Stimulated activated CD8-positive, alpha-beta memory T cell treated with anti-CD3 and anti-CD28 coated beads, Interleukin-4, amount 100 ng/mL, for 48 hours (primary cell): ENCODE measurements around the gene SDK1.
"Not testable (repeated sequence)": the region's sequence is repeated elsewhere in the genome, so short reads cannot be mapped to it uniquely, and the experiment has no call there.

ENCODE experiments used
- DNase-seq: peaks from one replicate; pipeline ENCODE4 v3.0.0-alpha.2; 2020

SDK1 gene

GRCh38 chr7:3548815-3549214, 247.8 kb downstream of the SDK1 start:
- no peak for DNase-seq

- DNase-seq: no peak
Measured at GRCh38 chr7:3549601-3550000, 248.5 kb downstream of the SDK1 start.

DNA sequence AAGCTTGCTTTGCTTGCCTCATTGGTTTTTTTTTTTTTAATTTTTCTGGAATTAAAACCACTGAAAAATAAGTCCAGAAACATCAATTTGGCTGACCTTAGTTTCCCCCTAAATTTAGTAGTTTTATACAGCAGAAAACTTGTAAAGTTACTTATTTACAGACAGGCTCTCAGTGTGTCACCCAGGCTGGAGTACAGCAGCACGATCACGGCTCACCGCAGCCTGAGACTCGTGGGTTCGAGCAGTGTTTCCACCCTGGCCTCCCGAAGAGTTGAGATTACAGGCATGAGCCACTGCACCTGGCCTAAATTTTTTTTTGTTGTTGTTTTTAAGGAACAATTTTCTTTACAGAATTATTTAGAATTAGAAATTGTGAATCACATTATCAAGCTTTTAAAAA, 250.5 kb downstream of the SDK1 start:
- no peak for DNase-seq

DNA sequence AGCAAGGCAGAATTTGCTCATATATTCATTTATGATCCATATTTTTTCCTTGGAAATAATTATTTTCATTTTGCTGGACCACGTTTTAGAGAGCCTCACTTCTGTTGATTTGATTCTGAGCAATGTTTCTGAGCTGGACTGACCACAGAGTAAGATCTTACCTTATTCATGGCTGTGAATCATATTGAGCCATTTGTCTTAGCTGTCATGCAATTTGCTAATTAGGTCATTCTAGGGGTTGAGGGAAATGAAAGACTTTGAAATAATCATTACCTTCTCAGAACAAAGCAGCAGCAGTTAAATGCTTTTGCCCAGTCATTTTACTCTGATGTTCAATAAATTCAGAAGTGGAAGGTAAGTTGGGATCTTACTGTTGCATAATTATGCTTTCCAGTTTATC, 251.4 kb downstream of the SDK1 start:
- DNase-seq: no peak

- no peak for DNase-seq
Measured at GRCh38 chr7:3558400-3558799, 257.3 kb downstream of the SDK1 start.

DNA sequence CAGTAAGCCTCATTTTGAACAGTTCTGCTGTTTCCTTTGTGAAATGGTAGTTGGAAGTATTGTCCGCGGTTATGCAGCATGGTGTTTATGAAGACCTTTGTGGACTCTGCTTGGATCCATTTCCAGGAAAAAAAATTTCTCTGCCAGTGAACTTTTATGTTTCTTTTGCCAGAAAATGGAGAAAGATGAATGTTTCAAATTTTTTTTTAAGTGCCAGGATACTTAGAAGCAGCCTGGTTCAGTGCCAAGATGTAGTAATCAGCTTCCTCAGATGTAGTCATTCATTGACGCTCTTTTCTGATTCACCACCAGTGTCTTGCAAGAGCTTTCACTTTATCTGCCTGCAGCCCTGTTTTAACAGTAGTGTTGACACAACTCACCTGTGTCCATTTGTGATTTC, 258.2 kb downstream of the SDK1 start:
- DNase-seq: no peak

- no peak for DNase-seq
Measured at GRCh38 chr7:3560495-3560894, 259.4 kb downstream of the SDK1 start.

- DNase-seq: no peak
Measured at GRCh38 chr7:3561932-3562331, 260.9 kb downstream of the SDK1 start.

GRCh38 chr7:3564231-3564630, 263.2 kb downstream of the SDK1 start:
- no peak for DNase-seq

DNA sequence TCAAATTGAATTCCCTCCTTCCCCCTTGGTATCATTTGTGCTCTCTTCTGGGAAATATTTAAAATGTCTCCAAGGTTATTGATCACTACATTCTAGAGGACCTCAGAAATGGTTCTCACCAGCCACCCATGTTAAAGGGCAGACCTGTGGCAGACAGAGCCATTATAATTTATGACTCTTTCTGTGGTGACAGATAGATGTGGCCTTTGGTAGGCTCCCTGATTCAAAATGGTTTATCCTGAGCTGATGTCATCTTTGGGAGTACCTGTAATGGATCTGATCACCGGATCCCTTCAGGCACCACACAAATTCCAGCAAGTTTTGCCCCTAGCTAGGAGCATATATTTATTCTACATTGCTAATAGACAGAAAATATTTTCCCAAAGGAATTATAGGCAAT, 267.5 kb downstream of the SDK1 start:
- no peak for DNase-seq

- DNase-seq: no peak
Measured at GRCh38 chr7:3569643-3570042, 268.6 kb downstream of the SDK1 start.

DNA sequence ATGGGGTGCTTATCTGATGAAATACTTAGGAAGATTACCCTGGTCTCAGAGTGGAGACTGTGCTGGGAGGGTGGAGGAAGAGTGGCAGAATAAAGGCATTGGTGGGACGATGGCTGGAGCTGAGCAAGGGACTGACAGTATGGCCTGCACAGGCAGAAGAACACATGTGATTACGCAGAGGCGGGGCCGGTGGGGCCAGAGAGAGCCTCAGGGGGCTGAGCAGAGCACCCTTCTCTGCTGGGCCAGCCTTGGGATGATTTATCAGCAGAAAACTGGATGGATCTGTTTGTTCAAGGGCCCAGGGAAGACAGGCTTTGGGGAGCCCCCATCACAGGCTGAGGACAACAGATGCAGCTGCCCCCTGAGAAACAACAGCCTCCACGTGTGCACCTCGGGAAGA, 272.1 kb downstream of the SDK1 start:
- no peak for DNase-seq

- DNase-seq: no peak
Measured at GRCh38 chr7:3574386-3574785, 273.3 kb downstream of the SDK1 start.

- no peak for DNase-seq
Measured at GRCh38 chr7:3575753-3576531, 274.9 kb downstream of the SDK1 start.

DNA sequence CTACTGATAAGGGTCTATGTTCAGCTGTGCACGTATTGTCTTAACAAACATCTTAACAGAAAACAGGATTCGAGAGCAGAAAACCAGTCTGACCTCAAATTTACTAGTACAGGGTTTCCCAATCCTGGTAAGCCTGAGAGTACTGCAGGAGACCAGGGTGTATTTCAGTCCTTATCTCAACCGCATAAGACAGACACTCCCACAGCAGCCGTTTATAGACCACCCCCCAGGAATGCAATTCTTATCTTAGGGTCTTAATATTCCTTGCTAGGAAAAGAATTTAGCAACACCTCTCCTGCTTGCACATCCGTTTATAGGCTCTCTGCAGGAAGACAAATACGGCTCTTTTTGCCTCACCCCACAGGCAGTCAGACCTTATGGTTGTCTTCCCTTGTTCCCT, 277.3 kb downstream of the SDK1 start:
- no peak for DNase-seq

DNA sequence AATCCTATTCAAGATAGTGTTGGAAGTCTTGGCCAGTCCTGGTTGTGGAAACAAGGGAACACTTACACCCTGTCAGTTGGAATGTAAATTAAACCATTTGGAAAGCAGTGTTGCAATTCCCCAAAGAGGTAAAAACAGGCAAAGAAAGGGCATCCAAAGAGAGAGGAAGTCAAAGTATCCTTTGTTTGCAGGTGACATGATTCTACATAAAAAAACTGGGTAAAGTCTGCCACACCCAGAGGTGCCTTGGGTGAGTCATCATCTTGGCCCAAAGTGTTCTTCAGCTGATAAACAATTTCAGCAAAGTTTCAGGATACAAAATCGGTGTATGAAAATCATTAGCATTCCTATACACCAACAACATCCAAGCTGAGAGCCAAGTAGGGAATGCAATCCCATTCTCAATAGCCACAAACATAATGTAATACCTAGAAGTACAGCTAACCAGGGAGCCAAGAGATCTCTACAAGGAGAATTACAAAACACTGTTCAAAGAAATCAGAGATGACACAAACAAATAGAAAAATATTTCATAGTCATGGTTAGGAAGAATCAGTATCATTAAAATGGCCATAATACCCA, 278.7 kb downstream of the SDK1 start:
- no peak for DNase-seq

- DNase-seq: not testable (repeated sequence)
Measured at GRCh38 chr7:3582145-3582544, 281.1 kb downstream of the SDK1 start.

- no peak for DNase-seq
Measured at GRCh38 chr7:3585826-3586225, 284.8 kb downstream of the SDK1 start.

- no peak for DNase-seq
Measured at GRCh38 chr7:3588341-3588740, 287.3 kb downstream of the SDK1 start.

- DNase-seq: no peak
Measured at GRCh38 chr7:3589752-3590151, 288.7 kb downstream of the SDK1 start.

DNA sequence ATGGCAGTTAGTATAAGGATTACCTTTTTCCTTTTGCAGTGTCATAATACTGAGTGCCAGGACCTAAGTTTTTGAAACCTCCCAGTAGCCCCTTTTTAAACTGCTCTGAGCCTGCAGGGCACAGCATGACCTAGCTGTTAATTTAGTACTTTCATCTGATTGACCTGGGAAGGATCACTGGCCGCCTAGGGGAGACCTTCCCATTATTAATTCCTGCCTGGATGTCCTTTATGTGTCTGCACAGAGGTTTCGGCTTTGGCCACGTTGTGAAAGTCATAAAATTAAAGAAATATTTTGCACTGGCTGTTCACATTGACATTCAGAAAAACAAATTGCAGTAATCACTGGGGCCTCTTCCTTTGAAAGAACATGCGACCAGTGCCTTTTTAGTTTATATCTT, 290.2 kb downstream of the SDK1 start:
- DNase-seq: no peak

- no peak for DNase-seq
Measured at GRCh38 chr7:3591944-3592343, 290.9 kb downstream of the SDK1 start.

DNA sequence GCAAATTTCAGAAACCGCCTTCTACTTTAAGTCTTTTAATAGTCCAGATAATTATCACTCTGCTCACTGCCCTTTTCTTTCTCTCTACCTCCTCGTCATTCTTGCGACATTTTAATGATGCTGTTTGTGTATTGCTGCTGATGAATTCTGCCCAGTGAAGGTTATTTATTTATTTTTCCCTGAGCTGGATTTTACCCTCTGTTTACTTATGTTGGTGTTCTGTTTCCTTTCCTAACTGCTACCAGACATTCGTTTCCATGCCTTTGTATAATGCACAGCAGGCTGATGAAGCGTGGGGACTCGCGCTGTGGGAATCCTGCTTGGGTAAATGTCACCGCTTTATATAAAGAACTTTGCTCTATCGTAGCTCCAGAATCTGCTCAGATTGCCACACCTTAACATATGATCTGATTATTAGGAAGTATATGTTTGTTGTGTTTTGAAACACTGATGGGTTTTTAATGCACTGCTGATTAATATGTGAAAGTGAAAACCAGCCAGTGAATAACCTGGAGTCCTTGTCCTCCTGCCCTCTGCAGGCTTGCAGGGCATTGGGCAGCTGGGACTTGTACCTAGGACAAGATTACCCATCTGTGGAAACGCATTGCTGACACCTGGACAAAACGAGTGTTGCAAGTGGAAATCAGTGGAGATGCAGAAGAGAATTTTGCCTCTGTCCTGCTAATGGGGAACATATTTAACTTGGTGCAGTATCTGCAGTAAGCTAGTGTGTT, 291.5 kb downstream of the SDK1 start:
- no peak for DNase-seq

DNA sequence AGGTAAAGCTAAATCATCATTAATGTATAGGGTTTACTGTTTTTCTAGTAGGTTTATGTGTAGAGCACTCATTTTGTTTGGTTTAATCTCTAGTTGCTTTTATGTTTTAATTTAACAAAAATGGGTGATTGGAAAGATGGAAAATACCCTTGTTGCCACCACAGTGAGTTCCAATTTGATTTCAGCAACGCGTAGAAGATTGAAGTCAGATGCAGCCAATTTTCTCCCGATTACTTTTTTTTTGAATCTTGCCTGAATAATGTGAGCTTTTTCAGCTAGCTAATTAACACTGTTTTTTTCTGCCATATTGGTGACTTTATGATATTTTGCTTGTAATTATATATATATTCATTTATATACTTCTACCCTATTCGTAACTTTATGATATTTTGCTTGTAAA, 293.8 kb downstream of the SDK1 start:
- no peak for DNase-seq
